GM12878 (cell line): ENCODE data around the gene MYO18B. TPM values are rescaled to one million over a fixed set of nuclear protein-coding genes. Genes with fewer than 3 reads are reported as not detected.
A peak's percentile ranks its signal among the peaks of the same experiment; 100 is the strongest.

Experiments
- ATAC-seq: fragments of 200-7000 bp; cut with Tn5 transposase; 3 replicates; pipeline ENCODE4 v1.9.1; 2020; ENCODE audit warnings: mild to moderate bottlenecking, moderate library complexity
- BruUV-seq: library from RNA; stranded (reverse); fragments of 400-500 nt; replicated peaks from 2 replicates; lab custom pipeline; 2021; lab: Mats Ljungman, UMichigan
- CTCF ChIA-PET: fragments of 300-600 bp; sonication (Branson Sonifier 250); formaldehyde crosslinking; extraction: SDS; loops from one replicate; lab custom pipeline; 2021; ENCODE audit warnings: inconsistent platforms; lab: Yijun Ruan, JAX
- POLR2A ChIA-PET: fragments of 350-600 bp; formaldehyde crosslinking; extraction: SDS; loops from one replicate; lab custom pipeline; 2021; ENCODE audit warnings: inconsistent platforms; lab: Charles Lee
- RAD21 ChIA-PET: fragments of 300-600 bp; sonication (Branson Sonifier 250); formaldehyde crosslinking; loops from one replicate; lab custom pipeline; 2023; ENCODE audit warnings: antibody characterized with exemption; ENCODE audit not compliant: unreplicated experiment; lab: Charles Lee
- SMC1A ChIA-PET: fragments of 300-600 bp; sonication (Branson Sonifier 250); formaldehyde crosslinking; loops from one replicate; lab custom pipeline; 2023; ENCODE audit not compliant: unreplicated experiment, uncharacterized antibody; lab: Charles Lee
- DNase-seq: peaks from one replicate; pipeline ENCODE4 v3.0.0-alpha.2; 2011; ENCODE audit warnings: low read depth, low spot score
- FAIRE-seq: peaks from 3 replicates; lab custom pipeline; 2011; peaks lifted over from hg19 to GRCh38; lab: Jason Lieb, UNC
- H2AFZ ChIP-seq: 2 replicates; pipeline ENCODE4 v1.6.0; 2011; ENCODE audit warnings: low read depth, low read length, control low read depth; ENCODE audit not compliant: control insufficient read depth
- H3K27ac ChIP-seq: 2 replicates; pipeline ENCODE4 v1.5.1; 2011; ENCODE audit warnings: control low read depth; ENCODE audit not compliant: control insufficient read depth, insufficient read depth
- H3K27me3 ChIP-seq, 2 experiments: replicated peaks in 1 of 2; 2 replicates each; pipeline versions ENCODE4 v1.6.0 to v1.6.1; 2011; ENCODE audit warnings: low read length in 1 of 2; ENCODE audit not compliant: control insufficient read depth in 2 of 2, insufficient read depth in 2 of 2
- H3K36me3 ChIP-seq, 2 experiments: 2 replicates each; pipeline ENCODE4 v1.5.1; 2011; ENCODE audit warnings: low read length in 1 of 2; ENCODE audit not compliant: control insufficient read depth in 2 of 2, insufficient read depth in 2 of 2
- H3K4me1 ChIP-seq: 2 replicates; pipeline ENCODE4 v1.6.1; 2011; ENCODE audit warnings: mild to moderate bottlenecking, low read length, moderate library complexity, mixed read lengths; ENCODE audit not compliant: control insufficient read depth, insufficient read depth
- H3K4me2 ChIP-seq: 2 replicates; pipeline ENCODE4 v1.6.0; 2011; ENCODE audit warnings: control low read depth; ENCODE audit not compliant: control insufficient read depth, insufficient read depth
- H3K4me3 ChIP-seq: fragments of 200-600 bp; sonication (generic); 2 replicates; pipeline ENCODE4 v1.5.1; 2016
- H3K79me2 ChIP-seq: 2 replicates; pipeline ENCODE4 v1.6.0; 2011; ENCODE audit warnings: low read length; ENCODE audit not compliant: control insufficient read depth, insufficient read depth
- H3K9ac ChIP-seq: 2 replicates; pipeline ENCODE4 v1.8.0; 2011; ENCODE audit warnings: low read length, control low read depth, mixed read lengths; ENCODE audit not compliant: control insufficient read depth, insufficient read depth
- H3K9me3 ChIP-seq: replicated peaks from 3 replicates; pipeline ENCODE4 v1.5.1; 2011; ENCODE audit warnings: mild to moderate bottlenecking, low read length; ENCODE audit not compliant: control insufficient read depth, insufficient read depth
- H4K20me1 ChIP-seq: 2 replicates; pipeline ENCODE4 v1.6.0; 2011; ENCODE audit not compliant: control insufficient read depth, insufficient read depth
- ETV6 ChIP-seq, 2 experiments: fragments of 450-650 bp in 1 of 2; IDR thresholded peaks in 1 of 2; conservative IDR thresholded peaks in 1 of 2; 2 replicates each; pipeline ENCODE4 v1.6.1; 2014; ENCODE audit warnings: antibody characterized with exemption in 1 of 2, borderline replicate concordance in 1 of 2, low read depth in 1 of 2, mild to moderate bottlenecking in 1 of 2, moderate library complexity in 1 of 2
- HCFC1 ChIP-seq: fragments of 150-350 bp; IDR thresholded peaks from 2 replicates; pipeline ENCODE4 v1.6.1; 2014; ENCODE audit warnings: low read length
- NR2F1 ChIP-seq: fragments of 450-650 bp; conservative IDR thresholded peaks from 2 replicates; pipeline ENCODE4 v1.6.1; 2017; ENCODE audit warnings: mild to moderate bottlenecking
- POLR2AphosphoS2 ChIP-seq: IDR thresholded peaks from 2 replicates; pipeline ENCODE4 v1.6.1; 2011; ENCODE audit warnings: low read depth, mild to moderate bottlenecking, low read length, improper control_type of control experiment, moderate library complexity
- SMAD1 ChIP-seq: fragments of 450-650 bp; IDR thresholded peaks from 2 replicates; pipeline ENCODE4 v1.6.1; 2018; ENCODE audit warnings: mild to moderate bottlenecking, low read depth; ENCODE audit not compliant: partially characterized antibody
- SMAD5 ChIP-seq: IDR thresholded peaks from 2 replicates; pipeline ENCODE4 v1.6.1; 2016; ENCODE audit warnings: antibody characterized with exemption, low read depth
- SPI1 ChIP-seq: IDR thresholded peaks from 2 replicates; pipeline ENCODE4 v1.6.1; 2011; ENCODE audit warnings: low read depth, mild to moderate bottlenecking, low read length, moderate library complexity, borderline replicate concordance; ENCODE audit not compliant: insufficient read depth
- SUZ12 ChIP-seq: fragments of 200-600 bp; sonication (generic); IDR thresholded peaks from one replicate; pipeline ENCODE4 v1.6.1; 2018; ENCODE audit warnings: antibody characterized with exemption, mild to moderate bottlenecking; ENCODE audit not compliant: unreplicated experiment
- ZNF207 ChIP-seq: fragments of 450-650 bp; IDR thresholded peaks from 2 replicates; pipeline ENCODE4 v1.6.1; 2014; ENCODE audit warnings: antibody characterized with exemption, mild to moderate bottlenecking, borderline replicate concordance
- WGBS: methylation state at CpG from one replicate; pipeline ENCODE4 v1.1.6; 2016; ENCODE audit warnings: low lambda C conversion rate; ENCODE audit not compliant: insufficient replicate concordance, insufficient coverage; ENCODE audit errors: missing lambda C conversion rate; 5-methylcytosine and 5-hydroxymethylcytosine counted together
- in situ Hi-C: fragments of 300-500 bp; cut with MboI; formaldehyde crosslinking; loops from 9 replicates; pipeline ENCODE4 v1.14.3; 2018; ENCODE audit warnings: mixed read lengths
- intact Hi-C: fragments of 100-400 bp; cut with micrococcal nuclease; formaldehyde crosslinking; loops from one replicate; pipeline ENCODE4 v1.14.2; 2022; ENCODE audit not compliant: unreplicated experiment
- polyA plus RNA-seq, 11 experiments: library from polyadenylated mRNA; depleted of rRNA in 4 of 11; unstranded in 6 of 11; stranded (reverse) in 5 of 11; fragments of >200 nt; fragmentation: Nextera tagmentation in 4 of 11; fragmentation: Illumina TruSeq in 1 of 11; extraction: Ambion mirVana in 4 of 11; extraction: Trizol in 1 of 11; gene quantifications; 1 replicate in 1 of 11; 2 replicates in 10 of 11; pipeline versions ENCODE4 v1.2.1 to v1.2.3, GENCODE V29; 2011 to 2016; ENCODE audit warnings: inconsistent platforms in 2 of 11, missing spikeins in 2 of 11, low read depth in 1 of 11
- total RNA-seq, 4 experiments: library from RNA; depleted of rRNA in 3 of 4; stranded (reverse); fragments of >200 nt in 3 of 4; fragmentation: Illumina TruSeq in 1 of 4; extraction: Trizol in 1 of 4; gene quantifications; 2 replicates each; pipeline versions ENCODE4 v1.2.1 to v1.2.3, GENCODE V29; 2013 to 2021
- TF ChIP-seq, protein P1 (sequence below), 3 experiments: IDR thresholded peaks in 2 of 3; conservative IDR thresholded peaks in 1 of 3; 2 replicates each; pipeline ENCODE4 v1.5.1; 2011; ENCODE audit warnings: low read depth in 3 of 3, low read length in 3 of 3, mild to moderate bottlenecking in 3 of 3, control low read depth in 2 of 3, moderate library complexity in 2 of 3, inconsistent platforms in 1 of 3, mixed read lengths in 1 of 3; ENCODE audit not compliant: control insufficient read depth in 2 of 3, insufficient read depth in 1 of 3; ENCODE audit errors: extremely low read depth in 1 of 3

Gene MYO18B
- total and polyA plus RNA-seq, 10 of the 15 experiments (the other 5 are each of a cell fraction or from before 2014, with no cell fraction given) = 0.05 to 2.1 (median 0.51) TPM; not detected in 1

DNA sequence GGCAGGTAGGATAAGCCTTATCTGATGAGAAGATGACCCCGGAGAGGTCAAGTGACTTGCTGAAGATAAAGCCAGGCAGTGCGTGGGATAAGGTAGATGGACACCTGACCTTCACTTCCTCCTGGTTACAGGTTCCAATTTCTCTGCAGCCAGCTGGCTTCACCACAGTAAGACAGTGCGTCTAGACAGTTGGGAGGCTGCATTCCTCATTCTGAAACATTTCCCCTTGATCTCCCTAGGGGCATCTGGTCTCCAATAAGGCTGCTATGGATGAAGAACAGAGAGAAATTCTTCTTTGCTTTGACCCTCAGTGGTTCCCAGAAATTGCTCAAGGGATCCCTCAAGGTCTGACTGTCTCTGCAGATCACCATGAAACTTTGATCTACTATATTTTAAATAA is 211.3 kb downstream of the MYO18B start:
- 12% methylated on average over 3 of the region's 3 CpGs for WGBS
- Histone ChIP-seq H2AFZ (no peak overlapping the region), H3K4me3 (no peak overlapping the region), H3K79me2 (no peaks in the 10 kb centered on the region), H3K27ac (no peak overlapping the region), H3K4me1 (no peaks in the 10 kb centered on the region), H3K9ac (no peak overlapping the region), H3K4me2 (no peak overlapping the region), H4K20me1 (no peaks in the 10 kb centered on the region), H3K36me3 (no peaks in the 10 kb centered on the region), H3K9me3 (no peaks in the 10 kb centered on the region), H3K27me3 (no peaks in the 10 kb centered on the region)
- intact Hi-C loops (no loop called here), in situ Hi-C loops (no loop called here)
- BruUV-seq = no TSS peak
- ChIA-PET POLR2A (no interaction called here), RAD21 (interaction anchor here (1.3 kb wide), 1 partner anchor 11 kb away, joined by 3 read pairs; no protein-coding TSS in a partner anchor), CTCF (no interaction called here), SMC1A (no interaction called here)
- TF ChIP-seq SPI1 = 0 out of 2 replicates have a peak, but pooled peaks have one; percentile 13
- no peak for TF ChIP-seq SMAD5
- TF ChIP-seq SUZ12 = no peak
- 0 out of 2 replicates have a peak, but pooled peaks have one; percentile 26 for TF ChIP-seq NR2F1
- no peak for TF ChIP-seq SMAD1
- TF ChIP-seq POLR2AphosphoS2 = no peak
- no peak for TF ChIP-seq ZNF207
- TF ChIP-seq, protein P1, sequence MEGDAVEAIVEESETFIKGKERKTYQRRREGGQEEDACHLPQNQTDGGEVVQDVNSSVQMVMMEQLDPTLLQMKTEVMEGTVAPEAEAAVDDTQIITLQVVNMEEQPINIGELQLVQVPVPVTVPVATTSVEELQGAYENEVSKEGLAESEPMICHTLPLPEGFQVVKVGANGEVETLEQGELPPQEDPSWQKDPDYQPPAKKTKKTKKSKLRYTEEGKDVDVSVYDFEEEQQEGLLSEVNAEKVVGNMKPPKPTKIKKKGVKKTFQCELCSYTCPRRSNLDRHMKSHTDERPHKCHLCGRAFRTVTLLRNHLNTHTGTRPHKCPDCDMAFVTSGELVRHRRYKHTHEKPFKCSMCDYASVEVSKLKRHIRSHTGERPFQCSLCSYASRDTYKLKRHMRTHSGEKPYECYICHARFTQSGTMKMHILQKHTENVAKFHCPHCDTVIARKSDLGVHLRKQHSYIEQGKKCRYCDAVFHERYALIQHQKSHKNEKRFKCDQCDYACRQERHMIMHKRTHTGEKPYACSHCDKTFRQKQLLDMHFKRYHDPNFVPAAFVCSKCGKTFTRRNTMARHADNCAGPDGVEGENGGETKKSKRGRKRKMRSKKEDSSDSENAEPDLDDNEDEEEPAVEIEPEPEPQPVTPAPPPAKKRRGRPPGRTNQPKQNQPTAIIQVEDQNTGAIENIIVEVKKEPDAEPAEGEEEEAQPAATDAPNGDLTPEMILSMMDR (IDR thresholded peaks at IDR 0.05 in 2 of 3, conservative IDR thresholded peaks at IDR 0.05 in 1 of 3; ENCODE audit: control insufficient read depth in 2 of 3, extremely low read depth in 1 of 3, insufficient read depth in 1 of 3, low read depth in 3 of 3, low read length in 3 of 3) = no peak
- no peak for TF ChIP-seq HCFC1
- TF ChIP-seq ETV6 (conservative IDR thresholded peaks at IDR 0.05 in 1 of 2, IDR thresholded peaks at IDR 0.05 in 1 of 2; ENCODE audit: borderline replicate concordance in 1 of 2, low read depth in 1 of 2) = no peak
- no peak for ATAC-seq
- no peak for DNase-seq
- FAIRE-seq = no peak
